ENCODE measurements around the gene IFNAR2. TPM values are rescaled to one million over a fixed set of nuclear protein-coding genes. Genes with fewer than 3 reads are reported as not detected.
A peak's percentile ranks its signal among the peaks of the same experiment; 100 is the strongest.
"Not testable (repeated sequence)": the region's sequence is repeated elsewhere in the genome, so short reads cannot be mapped to it uniquely, and the experiment has no call there.

The IFNAR2 gene
- total RNA-seq, 1 donor from 2014 or later: 55.2 TPM

DNA sequence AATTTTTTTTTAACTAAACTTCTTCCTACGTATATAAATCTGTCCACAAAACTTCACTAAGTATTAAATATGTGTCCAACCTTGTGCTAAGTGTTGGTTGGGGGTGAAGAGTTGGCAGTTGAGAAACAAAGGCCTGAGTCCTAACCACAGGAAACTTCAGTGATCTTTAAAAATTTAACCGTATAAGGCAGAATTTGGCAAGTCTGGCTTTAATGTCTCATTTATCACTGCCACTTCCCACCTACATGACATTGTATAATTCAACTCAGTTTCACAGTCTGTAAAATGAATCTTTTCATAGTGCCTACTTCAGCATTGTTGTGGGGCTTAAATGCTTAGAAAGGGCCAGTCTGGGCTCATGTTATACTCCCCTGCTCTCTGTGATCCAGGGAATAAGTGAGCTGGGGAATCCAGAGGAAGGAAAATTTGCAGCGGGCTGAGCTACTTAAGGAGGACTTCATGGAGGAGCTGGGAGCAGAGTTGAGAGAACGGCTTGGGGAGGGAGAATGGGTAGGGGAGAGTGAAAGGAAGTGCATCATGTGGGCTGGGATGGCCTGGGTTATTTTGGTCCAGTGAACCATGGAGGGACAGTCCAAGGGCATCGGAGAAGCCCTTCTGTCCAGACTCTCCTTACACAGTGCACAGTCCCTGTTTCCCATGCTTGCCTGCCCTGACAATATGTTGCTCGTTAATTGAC lies 14.5 kb downstream of the IFNAR2 start:
- no peak for DNase-seq (ENCODE audit: low spot score)

- no peak for DNase-seq (ENCODE audit: low spot score)
Observed at GRCh38 chr21:33244779-33245105, 15.0 kb downstream of the IFNAR2 start.

DNA sequence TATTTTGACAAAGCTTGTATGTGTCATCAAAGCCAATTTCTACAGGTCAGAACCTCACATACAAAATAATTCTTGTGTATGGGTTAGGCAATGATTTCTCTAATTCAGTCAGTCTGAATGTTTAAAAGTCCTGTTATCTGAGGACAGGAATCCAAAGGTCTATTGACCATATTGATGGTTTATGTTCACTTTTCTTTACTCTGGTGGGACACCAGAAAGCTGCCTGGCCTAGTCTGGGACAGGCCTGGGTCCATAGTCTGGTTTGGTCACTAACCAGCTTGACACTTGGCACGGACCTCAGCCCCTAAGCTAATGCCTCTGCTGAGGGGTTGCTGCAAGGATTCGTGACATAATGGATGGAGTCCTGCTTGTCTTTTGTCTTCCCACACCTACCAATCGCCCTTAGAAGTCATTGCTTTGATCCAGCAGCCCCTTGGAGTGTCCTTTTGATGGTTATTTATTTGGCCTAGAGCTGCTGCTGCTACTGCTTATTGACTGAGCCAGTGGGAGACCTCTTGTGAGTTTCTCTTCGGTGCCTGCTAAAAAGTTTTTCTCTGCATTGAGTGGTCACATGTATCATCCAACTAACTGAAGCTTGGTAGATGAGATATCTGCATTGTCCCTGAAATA lies 15.7 kb downstream of the IFNAR2 start:
- no peak for DNase-seq (ENCODE audit: low spot score)

- no peak for DNase-seq (ENCODE audit: low spot score)
Observed at GRCh38 chr21:33246506-33246905, 16.8 kb downstream of the IFNAR2 start.

- DNase-seq (ENCODE audit: low spot score): no peak
Observed at GRCh38 chr21:33246963-33247362, 17.2 kb downstream of the IFNAR2 start.

DNA sequence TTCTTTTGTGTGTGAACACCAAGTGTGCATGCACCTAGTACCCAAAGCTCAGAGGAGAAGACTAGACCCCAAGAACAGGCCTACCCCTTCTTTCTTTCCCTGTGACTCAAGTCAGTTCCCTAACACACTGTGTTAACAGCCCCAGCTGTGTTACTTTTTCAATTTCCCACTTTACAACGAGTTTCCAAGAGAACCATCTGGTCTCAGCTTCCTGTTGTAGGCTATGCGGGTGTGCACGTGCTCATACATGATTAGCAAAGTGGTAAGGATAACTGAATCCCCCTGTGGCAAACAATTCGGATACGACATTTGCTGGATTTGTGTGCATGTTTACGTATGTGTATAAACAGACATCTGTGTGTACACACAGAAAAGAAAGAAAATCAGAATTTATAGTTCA lies 17.9 kb downstream of the IFNAR2 start:
- no peak for DNase-seq (ENCODE audit: low spot score)

GRCh38 chr21:33249331-33250002 lies 19.7 kb downstream of the IFNAR2 start:
- DNase-seq (ENCODE audit: low spot score): no peak

DNA sequence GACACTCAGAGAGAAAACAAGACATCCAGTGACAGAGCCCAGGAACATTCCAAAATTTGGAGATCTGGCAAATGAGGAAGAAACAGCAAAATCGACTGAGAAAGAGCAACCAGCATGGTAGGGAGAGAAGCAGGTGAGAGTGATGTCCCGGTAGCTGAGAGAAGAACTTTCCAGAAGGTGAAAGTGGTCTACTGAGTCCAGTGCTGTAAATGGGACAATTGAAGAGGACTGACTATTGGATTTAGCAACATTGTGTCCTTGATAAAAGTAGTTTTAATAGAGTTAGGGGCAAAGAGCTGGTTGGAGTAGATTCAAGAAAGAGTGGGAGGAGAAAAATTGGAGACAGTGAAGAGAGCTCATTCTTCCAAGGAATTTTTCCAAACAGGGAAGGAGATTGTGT lies 21.4 kb downstream of the IFNAR2 start:
- DNase-seq (ENCODE audit: low spot score): no peak

DNA sequence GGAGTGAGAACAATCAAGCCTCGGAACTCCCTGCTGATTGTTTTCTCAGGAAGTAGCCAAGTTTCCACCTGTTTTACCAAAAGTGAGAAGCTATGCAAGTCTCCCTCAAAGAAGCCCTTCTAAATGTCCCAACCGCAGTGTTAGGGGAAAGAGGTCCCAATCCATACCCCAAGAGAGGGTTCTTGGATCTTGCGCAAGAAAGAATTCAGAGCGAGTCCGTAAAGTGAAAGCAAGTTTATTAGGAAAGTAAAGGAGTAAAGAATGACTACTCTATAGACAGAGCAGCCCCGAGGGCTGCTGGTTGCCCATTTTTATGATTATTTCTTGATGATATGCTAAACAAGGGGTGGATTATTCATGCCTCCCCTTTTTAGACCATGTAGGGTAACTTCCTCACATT lies 23.6 kb downstream of the IFNAR2 start:
- not testable (repeated sequence) for DNase-seq (ENCODE audit: low spot score)

DNA sequence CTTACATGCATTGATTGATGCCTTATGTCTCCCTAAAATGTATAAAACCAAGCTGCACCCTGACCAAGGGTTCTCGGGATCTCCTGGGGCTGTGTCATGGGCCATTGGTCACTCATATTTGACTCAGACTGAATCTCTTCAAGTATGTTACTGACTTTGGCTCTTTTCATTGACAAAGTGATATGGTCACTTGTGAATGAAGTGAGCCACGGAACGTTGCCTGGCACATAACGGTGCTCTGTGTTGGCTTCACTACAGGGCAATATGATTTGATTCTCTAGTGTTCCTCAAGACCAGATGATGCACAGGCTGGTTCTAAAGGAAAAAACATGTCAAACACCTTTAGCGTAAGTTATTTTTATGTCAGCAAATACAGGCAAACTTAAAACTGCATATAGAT lies 25.0 kb downstream of the IFNAR2 start:
- no peak for DNase-seq (ENCODE audit: low spot score)

DNA sequence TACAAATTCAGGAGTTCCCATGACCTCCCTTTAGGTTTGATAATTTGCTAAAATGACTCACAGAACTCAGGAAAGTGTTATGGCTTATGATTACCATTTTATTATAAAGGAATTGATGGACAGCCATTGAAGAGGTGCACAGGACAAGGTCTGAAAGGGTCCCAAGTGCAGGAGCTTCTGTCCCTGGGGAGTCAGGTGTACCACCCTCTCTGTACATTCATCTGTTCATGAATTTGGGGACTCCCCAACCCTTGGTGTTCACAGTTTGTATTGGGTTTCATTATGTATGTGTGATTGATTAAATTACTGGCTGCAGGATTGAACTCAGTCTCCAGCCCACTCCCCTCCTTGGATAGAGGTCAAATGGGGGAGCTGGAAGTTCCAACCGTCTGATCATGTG lies 25.7 kb downstream of the IFNAR2 start:
- no peak for DNase-seq (ENCODE audit: low spot score)

- DNase-seq (ENCODE audit: low spot score): no peak
Observed at GRCh38 chr21:33256019-33256418, 26.3 kb downstream of the IFNAR2 start.

GRCh38 chr21:33257094-33257803 lies 27.5 kb downstream of the IFNAR2 start:
- no peak for DNase-seq (ENCODE audit: low spot score)

- DNase-seq (ENCODE audit: low spot score): no peak
Observed at GRCh38 chr21:33258475-33258874, 28.7 kb downstream of the IFNAR2 start.

GRCh38 chr21:33259428-33259827 lies 29.7 kb downstream of the IFNAR2 start:
- DNase-seq (ENCODE audit: low spot score): no peak

DNA sequence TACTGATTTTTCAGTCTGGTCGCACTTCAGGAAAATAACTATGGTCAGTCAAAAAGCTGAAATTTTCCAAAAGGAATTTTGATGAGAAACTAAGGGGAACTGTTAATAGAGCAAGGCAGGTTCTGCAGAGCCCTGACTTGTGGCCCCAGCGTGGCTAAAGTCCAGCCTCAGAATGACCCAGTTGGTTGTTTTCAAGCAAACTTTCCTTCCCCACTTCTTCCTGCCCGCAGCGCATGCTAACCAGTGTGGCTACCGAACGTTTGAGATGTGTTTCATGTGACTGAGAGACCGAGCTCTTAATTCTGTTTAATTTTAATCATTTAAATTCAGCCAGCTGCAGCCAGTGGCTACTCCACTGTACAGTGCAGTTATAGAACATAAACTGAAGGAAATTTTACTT lies 30.3 kb downstream of the IFNAR2 start:
- DNase-seq (ENCODE audit: low spot score): no peak

DNA sequence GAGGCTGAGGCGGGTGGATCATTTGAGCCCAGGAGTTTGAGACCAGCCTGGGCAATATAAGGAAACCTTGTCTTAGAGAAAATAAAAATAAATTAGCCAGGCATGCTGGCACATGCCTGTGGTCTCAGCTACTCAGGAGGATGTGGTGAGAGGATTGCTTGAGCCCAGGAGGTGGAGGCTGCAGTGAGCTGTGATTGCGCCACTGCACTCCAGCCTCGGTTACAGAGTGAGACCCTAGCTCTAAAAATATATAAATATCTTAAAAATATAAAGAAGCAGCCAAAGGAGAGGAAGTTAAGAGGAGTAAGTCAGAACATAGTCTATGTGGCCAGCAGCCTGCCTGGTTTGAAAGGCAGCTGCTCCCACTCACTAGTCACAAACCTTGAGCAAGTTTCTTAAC lies 31.9 kb downstream of the IFNAR2 start:
- no peak for DNase-seq (ENCODE audit: low spot score)

DNA sequence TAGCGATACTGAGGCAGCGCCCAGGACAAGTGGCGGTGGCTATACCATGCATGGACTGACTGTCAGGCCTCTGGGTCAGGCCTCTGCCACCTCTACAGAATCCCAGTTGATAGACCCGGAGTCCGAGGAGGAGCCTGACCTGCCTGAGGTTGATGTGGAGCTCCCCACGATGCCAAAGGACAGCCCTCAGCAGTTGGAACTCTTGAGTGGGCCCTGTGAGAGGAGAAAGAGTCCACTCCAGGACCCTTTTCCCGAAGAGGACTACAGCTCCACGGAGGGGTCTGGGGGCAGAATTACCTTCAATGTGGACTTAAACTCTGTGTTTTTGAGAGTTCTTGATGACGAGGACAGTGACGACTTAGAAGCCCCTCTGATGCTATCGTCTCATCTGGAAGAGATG lies 33.2 kb downstream of the IFNAR2 start:
- DNase-seq (ENCODE audit: low spot score): no peak

- no peak for DNase-seq (ENCODE audit: low spot score)
Observed at GRCh38 chr21:33264561-33264960, 34.8 kb downstream of the IFNAR2 start.

- DNase-seq (ENCODE audit: low spot score): no peak
Observed at GRCh38 chr21:33265664-33266049, 35.9 kb downstream of the IFNAR2 start.

DNA sequence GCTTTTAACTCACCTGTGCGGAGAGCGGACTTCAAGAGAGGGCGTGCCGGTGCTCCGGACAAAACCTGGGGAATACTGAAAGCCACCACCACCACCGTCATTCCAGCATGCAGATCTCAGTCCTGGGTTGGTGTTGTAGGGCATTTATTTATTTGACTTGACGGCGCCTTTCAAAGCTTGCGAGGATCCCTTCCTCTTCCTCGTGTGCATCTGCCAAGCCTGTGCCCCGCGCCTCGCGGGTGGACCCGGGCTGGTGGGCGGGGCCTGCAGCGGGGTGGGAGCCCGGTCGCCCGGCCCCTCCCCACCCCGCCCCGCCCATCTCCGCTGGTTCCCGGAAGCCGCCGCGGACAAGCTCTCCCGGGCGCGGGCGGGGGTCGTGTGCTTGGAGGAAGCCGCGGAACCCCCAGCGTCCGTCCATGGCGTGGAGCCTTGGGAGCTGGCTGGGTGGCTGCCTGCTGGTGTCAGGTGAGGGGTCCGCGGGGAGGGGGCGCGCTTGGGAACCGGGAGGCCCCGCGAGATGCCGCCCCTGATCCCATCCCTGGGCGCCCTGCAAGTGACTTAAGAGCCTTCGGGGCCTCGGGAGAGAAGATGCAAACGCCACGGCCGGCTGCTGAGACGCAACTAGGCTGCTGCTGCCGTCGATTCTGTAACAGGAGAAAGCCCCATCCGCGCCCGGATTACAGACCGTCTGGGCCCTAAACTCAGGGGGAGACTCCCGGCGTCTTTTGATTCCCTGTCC lies 36.5 kb downstream of the IFNAR2 start, which contains the start of gene IL10RB:
TSS of gene IL10RB (plus strand) at position 318 of the 739 bp plus-strand sequence. CDS start at position 417, 99 bp downstream.
- peak; percentile 61 for DNase-seq (ENCODE audit: low spot score)

DNA sequence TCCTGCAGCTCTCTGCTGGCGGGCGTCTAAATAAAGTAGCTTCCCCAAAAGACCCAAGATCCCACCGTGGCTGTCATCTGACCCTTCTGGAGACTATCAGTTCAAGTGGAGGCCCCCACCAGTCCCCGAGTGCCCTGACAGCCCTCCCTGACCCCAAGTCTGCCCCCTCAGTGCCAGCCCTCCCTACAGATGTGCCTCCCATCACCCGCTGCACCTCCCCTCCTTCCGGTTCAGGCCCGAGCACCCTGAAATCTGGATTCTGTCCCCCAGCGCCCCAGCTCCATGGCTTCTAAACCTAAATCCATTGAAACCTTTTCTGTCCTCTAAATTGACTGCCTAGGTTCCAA lies 37.0 kb downstream of the IFNAR2 start:
- no peak for DNase-seq (ENCODE audit: low spot score)
